HL-60 (cell line): ENCODE measurements around the gene ECEL1.
"Not testable (repeated sequence)": the region's sequence is repeated elsewhere in the genome, so short reads cannot be mapped to it uniquely, and the experiment has no call there.

Experiments used
- DNase-seq, 2 experiments: peaks; one replicate each; pipeline ENCODE4 v3.0.0-alpha.2; 2010 to 2020; ENCODE audit warnings: low read depth in 1 of 2, low spot score in 1 of 2
- H3K27ac ChIP-seq: fragments of 250-450 bp; sonication (Bioruptor Pico); replicated peaks from 2 replicates; pipeline ENCODE4 v1.5.1; 2020; ENCODE audit warnings: mild to moderate bottlenecking, moderate library complexity
- H3K27me3 ChIP-seq: fragments of 250-450 bp; sonication (Bioruptor Pico); 2 replicates; pipeline ENCODE4 v1.5.1; 2021; ENCODE audit warnings: mild to moderate bottlenecking, moderate library complexity; ENCODE audit not compliant: insufficient read depth, poor library complexity, severe bottlenecking
- H3K4me3 ChIP-seq: replicated peaks from 2 replicates; pipeline ENCODE4 v1.5.1; 2011; ENCODE audit warnings: mild to moderate bottlenecking, control low read depth, low read length; ENCODE audit not compliant: insufficient read depth
- CTCF ChIP-seq: IDR thresholded peaks from one replicate; pipeline ENCODE4 v1.5.1; 2011; ENCODE audit warnings: low read length, control low read depth, inconsistent platforms; ENCODE audit not compliant: insufficient read depth
- GABPA ChIP-seq: IDR thresholded peaks from 2 replicates; pipeline ENCODE4 v1.6.1; 2012; ENCODE audit warnings: low read depth
- POLR2AphosphoS5 ChIP-seq: IDR thresholded peaks from 2 replicates; pipeline ENCODE4 v1.6.1; 2012; ENCODE audit warnings: low read depth
- REST ChIP-seq: IDR thresholded peaks from 2 replicates; pipeline ENCODE4 v1.6.1; 2012; ENCODE audit warnings: low read depth; ENCODE audit not compliant: insufficient replicate concordance
- SPI1 ChIP-seq: IDR thresholded peaks from 2 replicates; pipeline ENCODE4 v1.6.1; 2012; ENCODE audit warnings: low read depth, mild to moderate bottlenecking, borderline replicate concordance

Gene ECEL1

GRCh38 chr2:232435375-232435648, 52.3 kb downstream of the ECEL1 start:
- Histone ChIP-seq H3K27me3 (no peaks in the 10 kb centered on the region), H3K27ac (no peak overlapping the region), H3K4me3 (no peak overlapping the region)
- DNase-seq, result no peak
- TF ChIP-seq SPI1 (no peak), REST (no peak), POLR2AphosphoS5 (no peak), GABPA (no peak), CTCF (no peak)

- DNase-seq, result no peak
- Histone ChIP-seq H3K4me3 (no peak overlapping the region), H3K27me3 (no peaks in the 10 kb centered on the region), H3K27ac (no peak overlapping the region)
- TF ChIP-seq SPI1 (no peak), GABPA (no peak), POLR2AphosphoS5 (no peak), CTCF (no peak)
Observed at GRCh38 chr2:232434563-232435374, 52.9 kb downstream of the ECEL1 start.

- TF ChIP-seq CTCF, result no peak
- TF ChIP-seq REST, result no peak
- no peak for TF ChIP-seq GABPA
- TF ChIP-seq POLR2AphosphoS5, result no peak
- no peak for TF ChIP-seq SPI1
- Histone ChIP-seq H3K27me3 (no peaks in the 10 kb centered on the region), H3K4me3 (no peak overlapping the region), H3K27ac (no peak overlapping the region)
- no peak for DNase-seq
Observed at GRCh38 chr2:232434091-232434490, 53.5 kb downstream of the ECEL1 start.

- DNase-seq, H3K4me3 ChIP-seq, H3K27ac ChIP-seq, H3K27me3 ChIP-seq: not testable (repeated sequence)
Observed at GRCh38 chr2:232433622-232434021, 54.0 kb downstream of the ECEL1 start.
